ENCODE results near the gene BAIAP3.
"Not testable (repeated sequence)": the region's sequence is repeated elsewhere in the genome, so short reads cannot be mapped to it uniquely, and the experiment has no call there.

Gene BAIAP3, protein sequence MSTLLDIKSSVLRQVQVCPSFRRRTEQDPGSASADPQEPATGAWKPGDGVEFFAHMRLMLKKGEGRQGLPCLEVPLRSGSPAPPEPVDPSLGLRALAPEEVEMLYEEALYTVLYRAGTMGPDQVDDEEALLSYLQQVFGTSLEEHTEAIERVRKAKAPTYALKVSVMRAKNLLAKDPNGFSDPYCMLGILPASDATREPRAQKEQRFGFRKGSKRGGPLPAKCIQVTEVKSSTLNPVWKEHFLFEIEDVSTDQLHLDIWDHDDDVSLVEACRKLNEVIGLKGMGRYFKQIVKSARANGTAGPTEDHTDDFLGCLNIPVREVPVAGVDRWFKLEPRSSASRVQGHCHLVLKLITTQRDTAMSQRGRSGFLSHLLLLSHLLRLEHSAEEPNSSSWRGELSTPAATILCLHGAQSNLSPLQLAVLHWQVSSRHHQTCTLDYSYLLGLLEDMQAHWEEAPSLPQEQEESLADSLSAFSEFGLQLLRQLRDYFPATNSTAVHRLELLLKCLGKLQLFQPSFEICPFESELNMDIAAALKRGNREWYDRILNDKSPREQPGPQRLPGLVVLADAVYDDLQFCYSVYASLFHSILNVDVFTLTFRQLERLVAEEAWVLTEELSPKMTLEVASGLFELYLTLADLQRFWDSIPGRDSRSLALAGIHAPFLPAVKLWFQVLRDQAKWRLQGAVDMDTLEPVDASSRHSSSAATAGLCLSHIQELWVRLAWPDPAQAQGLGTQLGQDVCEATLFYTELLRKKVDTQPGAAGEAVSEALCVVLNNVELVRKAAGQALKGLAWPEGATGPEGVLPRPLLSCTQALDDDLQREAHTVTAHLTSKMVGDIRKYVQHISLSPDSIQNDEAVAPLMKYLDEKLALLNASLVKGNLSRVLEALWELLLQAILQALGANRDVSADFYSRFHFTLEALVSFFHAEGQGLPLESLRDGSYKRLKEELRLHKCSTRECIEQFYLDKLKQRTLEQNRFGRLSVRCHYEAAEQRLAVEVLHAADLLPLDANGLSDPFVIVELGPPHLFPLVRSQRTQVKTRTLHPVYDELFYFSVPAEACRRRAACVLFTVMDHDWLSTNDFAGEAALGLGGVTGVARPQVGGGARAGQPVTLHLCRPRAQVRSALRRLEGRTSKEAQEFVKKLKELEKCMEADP

DNA sequence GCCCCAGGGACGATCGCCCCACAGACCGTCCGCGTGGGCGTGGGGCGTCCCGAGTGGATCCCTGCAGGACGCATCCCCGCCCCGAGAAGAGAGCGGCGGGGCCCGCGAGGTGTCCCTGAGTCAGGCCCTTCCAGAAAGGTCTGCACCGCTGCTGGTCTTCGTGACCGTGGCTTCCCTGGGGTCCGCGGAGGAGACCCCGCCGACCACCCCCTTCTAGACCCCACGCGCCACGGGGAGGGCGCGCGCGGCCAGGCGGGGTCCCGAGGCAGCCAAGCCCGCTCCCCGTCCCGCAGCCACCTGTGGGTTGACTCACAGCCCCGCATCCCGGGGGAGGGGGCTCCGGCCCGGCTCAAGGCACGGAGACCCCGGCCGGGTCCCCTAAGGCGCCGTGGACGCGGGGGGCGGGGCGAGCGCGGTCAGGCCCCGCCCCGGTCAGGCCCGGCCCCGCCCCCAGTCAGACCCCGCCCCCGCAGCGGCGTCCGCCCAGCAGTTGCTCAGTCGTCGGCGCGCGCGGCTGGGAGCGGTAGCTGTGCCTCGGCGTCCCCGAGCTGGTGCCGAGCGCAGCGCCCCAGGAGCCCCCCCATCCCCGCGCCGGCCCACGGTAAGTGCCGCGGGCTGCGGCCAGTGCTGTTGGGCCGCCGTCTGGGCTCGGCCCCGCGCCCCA, at the start of gene BAIAP3:
TSS of gene BAIAP3 (plus strand) at position 497 of the 664 bp plus-strand sequence. CDS start 4,905 bp downstream, outside the sequence.
- no peak for DNase-seq (ENCODE audit: low spot score)

DNA sequence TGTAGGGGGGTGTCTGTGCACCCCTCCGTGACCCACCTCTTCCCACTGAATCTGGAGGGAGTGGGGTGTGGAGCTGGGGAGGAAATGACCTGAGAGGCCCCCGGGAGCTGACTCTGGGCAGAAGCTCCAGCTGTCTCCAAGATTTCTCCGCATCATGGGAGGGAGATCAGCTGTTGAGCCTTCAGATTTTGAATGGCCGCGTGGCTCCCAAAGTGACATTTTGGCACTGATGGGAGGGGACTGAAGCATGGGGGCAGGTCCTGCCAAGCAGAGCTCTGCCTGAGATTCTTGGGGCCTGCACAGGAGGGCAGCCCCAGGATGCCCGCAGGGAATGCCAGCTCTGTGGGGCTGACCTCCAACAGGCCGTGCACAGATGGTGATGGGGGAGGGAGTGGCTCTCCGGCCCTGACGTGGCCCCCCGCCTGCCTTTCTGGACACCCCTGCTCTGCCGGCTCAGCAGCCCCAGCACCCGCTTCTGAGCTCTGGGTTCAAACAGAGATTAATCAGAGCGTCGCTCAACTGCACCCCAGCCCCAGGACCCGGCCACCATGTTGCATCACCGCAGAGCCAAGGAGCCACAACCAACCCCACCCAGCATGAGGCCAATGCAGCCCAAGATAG, 49.3 kb upstream of the BAIAP3 start:
- DNase-seq (ENCODE audit: low spot score), result no peak

DNA sequence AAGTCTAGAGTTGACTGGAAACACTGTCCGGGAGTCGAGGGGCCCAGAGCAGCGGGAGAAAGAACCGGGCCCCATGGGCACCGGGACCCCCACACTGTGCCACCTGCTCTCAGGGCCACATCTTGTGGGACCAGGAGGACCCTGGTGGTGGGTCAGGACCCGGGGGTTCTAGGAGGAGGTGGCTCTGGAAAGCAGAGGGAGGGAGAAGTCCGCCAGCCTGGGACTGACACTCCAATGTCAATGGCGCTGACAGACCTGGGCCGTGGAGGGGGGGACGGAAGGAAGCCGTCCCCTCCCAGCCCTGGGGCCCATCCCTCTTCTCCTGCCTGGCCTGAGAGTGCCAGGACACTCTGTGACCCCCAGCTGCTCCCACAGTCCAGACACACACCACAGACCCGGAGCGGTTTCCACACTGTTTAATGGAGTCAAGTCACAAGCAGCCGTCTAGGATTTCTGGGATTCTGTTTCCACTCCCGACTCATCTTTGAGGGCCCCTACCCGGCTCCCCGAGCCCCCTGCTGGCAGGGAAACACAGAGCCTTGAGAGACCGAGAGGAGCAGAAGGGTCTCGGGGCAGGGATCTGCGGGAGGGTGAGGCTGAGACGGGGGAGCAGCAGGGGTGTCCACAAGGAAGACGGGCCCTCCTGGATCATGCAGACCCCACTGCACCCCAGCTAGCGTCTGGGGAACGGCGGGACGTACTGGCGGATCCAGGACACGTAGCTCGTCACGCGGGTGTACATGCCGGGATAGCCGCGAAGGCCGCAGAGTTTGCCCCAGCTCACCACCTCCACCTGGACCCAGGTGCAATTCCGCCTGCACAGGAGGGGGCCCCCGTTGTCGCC, 47.6 kb upstream of the BAIAP3 start:
- no peak for DNase-seq (ENCODE audit: low spot score)

DNA sequence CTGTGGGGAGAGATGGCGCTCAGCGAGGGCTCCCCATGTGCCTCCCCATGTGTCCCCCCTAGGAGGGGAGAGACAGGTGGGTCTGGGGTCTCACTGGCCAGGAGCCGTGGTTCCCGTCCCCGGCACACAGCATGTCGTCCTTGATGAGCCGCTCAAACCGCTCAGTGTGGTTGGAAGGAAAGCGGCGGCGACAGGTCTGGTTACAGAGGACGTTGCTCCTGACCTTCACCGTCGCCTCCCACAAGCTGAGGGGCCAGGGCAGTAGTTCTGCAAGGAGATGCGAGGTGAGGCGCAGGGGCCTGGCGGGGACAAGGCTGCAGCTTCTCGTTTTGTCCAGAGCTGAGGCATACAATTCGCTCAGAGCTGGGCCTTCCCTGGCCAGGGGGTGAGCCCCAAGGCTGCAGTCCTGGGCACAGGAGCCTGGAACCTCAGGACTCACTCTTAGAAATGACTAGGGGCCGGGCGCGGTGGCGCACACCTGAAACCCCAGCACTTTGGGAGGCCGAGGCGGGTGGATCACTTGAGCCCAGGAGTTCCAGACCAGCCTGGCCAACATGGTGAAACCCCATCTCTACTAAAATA, 46.8 kb upstream of the BAIAP3 start:
- DNase-seq (ENCODE audit: low spot score), result no peak

DNA sequence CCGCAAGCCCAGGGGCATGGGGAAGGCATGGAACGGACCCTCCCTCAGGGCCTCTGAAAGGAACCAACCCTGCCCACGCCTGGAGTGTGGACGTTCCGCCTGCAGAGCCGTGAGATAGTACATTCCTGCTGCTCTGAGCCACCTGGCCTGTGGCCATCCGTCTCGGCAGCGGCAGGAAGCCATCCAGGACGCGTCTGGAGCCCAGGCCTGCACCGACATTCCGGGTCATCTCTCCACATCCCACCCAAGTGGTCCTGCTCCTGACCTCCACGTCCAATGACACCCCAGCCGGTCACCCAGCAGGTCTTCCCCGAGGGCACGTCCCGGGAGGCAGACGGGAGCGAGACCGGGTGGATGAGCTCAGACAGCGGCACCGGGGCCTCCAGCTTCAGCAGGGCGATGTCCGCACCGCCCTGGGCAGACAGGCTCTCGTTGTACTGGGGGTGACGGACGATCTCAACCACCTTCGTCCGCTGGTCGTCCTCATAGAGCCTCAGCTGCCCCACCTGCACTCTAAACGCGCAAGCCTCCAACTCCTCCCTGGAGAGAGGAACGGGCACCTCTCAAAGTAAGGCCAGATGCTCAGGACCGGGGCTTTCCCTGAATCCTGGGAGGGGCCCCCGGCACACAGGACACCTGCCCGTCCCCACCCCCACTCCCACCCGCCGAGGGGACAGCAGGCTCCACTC, 45.3 kb upstream of the BAIAP3 start:
- no peak for DNase-seq (ENCODE audit: low spot score)

DNA sequence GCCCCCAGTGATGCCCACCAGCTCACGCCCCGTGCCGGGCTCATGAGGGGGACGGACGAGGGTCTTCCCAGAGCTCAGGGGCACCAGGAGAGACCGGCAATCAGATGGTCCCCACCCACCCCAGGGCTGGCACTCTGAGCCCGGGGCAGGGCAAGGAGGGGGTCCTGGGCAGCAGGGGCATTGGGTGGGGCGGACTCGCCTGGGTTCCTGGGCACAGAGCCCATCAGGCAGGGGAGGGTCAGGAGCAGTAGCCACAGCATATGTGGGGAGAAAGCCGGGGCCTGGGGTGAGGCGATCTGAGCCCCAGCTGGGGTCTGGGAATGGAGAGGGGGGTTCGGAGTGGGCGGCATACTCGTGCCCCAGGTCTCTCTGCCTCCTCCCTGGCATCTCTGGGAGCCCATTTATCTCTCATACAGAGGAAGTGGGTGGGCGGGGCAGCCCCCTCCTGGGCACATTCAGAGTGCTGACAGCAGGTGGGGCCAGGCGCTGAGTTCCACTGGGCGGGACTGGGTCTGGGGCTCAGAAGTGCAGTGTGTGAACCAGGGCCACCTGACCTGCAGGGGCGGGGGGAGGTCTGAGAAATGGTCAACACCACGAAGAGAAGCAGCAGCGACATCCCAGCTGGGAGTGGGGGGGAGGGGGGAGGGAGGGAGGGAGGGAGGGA, 44.5 kb upstream of the BAIAP3 start:
- DNase-seq (ENCODE audit: low spot score), result no peak

DNA sequence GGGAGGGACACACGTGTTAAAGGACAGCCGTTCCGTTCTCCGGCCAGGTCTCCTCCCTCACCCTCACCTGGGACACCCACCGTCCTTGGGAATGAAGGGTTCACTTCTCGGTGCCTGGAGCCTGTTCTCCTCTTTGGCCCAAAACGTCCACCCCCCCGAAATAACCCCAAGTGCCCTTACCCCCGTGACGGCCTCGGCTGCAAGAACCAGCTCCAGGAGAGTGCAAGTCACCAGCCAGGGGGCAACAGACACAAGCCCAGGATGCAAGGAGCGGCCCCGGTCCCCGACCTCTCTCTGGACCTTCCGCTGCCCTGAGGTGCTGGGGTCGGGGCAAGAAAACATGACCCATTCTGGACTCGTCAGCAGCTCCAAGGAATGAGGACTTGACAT, 44.0 kb upstream of the BAIAP3 start:
- no peak for DNase-seq (ENCODE audit: low spot score)

DNA sequence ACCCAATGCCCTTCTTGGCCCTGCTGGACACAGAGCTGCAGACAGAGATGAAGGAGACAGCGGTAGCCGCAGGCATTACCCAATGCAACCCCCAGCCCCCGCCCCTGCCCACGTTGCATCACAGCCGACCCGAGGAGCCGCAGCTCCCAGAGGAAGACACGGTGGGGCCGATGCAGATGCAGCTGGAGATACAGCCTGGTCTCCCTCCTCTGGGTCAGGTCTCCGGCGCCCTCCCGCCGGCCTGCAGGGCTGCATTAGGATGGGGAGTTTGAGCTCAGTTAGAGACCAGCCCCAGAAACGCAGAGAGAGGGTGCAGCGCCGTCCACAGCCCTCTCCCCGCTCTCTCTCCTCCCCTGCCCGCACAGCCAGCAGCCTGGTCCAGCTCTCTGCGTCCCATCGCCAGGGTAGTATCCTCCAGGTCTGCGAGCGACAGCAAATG, 43.4 kb upstream of the BAIAP3 start:
- no peak for DNase-seq (ENCODE audit: low spot score)

DNA sequence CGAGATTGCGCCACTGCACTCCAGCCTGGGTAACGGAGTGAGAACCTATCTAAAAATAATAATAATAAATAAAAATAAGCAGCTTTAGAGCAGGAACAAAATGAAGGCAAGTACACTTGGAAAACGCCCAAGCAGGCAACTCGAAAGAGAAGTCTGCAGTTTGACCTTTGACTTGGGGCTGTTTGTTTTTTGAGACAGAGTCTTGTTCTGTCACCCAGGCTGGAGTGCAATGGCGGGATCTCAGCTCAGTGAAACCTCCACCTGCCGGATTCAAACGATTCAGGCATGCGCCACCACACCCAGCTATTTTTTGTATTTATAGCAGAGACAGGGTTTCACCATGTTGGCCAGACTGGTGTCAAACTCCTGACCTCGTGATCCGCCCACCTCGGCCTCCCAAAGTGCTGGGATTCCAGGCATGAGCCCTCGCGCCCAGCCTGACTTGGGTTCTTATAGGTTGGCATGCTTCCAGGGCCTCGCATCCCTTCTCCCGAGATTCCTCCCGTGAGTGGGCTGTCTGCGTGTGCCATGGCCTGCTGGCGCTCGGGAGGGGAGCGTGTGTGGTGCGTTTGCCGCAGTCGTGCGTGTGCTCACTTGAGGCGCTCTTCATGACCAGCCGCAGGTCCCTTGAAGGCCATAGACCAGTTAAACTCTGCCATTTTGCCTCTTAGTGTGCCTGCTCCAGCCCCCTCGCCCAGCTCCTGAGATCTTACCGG, 42.4 kb upstream of the BAIAP3 start:
- DNase-seq (ENCODE audit: low spot score), result no peak

DNA sequence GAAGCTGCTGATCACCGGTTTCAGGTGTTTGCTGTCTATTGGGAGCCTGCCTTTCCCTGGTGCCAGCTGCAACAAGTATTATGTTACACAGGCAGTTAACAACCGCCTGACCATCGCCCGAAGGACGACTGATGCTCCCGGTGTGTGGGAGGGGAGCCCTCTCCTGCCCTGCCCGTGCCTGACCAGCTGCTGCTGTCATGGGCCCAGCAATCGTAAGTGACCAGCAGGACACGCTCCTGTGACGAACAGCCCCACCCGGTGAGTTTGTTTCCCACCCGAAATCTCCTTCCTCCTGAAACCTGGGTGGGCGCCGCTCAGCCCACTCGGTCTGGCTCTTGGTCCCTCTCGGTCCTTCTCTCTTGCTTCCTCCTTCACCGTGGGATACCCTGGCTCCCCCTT, 41.9 kb upstream of the BAIAP3 start:
- no peak for DNase-seq (ENCODE audit: low spot score)

DNA sequence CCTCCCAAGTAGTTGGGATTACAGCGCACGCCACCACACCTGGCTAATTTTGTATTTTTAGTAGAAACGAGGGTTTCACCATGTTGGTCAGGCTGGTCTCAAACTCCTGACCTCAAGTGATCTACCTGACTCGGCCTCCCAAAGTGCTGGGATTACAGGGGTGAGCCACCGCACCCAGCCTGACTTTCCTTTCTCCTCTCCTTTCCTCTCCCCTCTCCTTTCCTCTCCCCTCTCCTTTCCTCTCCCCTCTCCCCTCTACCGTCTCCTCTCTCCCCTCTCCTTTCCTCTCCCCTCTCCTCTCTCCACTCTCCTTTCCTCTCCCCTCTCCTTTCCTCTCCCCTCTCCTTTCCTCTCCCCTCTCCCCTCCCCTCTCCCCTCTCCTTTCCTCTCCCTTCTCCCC, 41.2 kb upstream of the BAIAP3 start:
- DNase-seq (ENCODE audit: low spot score), result not testable (repeated sequence)

DNA sequence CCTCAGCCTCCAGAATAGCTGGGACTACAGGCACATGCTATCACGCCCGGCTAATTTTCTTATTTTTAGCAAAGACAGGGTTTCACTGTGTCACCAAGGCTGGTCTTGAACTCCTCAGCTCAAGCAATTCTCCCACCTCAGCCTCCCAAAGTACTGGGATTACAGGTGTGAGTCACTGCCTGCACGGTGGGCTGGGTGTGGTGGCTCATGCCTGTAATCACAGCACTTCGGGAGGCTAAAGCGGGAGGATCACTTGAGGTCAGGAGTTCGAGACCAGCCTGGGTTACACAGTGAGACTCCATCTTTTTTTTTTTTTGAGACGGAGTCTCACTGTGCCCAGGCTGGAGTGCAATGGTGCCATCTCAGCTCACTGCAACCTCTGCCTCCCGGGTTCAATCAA, 40.6 kb upstream of the BAIAP3 start:
- not testable (repeated sequence) for DNase-seq (ENCODE audit: low spot score)

DNA sequence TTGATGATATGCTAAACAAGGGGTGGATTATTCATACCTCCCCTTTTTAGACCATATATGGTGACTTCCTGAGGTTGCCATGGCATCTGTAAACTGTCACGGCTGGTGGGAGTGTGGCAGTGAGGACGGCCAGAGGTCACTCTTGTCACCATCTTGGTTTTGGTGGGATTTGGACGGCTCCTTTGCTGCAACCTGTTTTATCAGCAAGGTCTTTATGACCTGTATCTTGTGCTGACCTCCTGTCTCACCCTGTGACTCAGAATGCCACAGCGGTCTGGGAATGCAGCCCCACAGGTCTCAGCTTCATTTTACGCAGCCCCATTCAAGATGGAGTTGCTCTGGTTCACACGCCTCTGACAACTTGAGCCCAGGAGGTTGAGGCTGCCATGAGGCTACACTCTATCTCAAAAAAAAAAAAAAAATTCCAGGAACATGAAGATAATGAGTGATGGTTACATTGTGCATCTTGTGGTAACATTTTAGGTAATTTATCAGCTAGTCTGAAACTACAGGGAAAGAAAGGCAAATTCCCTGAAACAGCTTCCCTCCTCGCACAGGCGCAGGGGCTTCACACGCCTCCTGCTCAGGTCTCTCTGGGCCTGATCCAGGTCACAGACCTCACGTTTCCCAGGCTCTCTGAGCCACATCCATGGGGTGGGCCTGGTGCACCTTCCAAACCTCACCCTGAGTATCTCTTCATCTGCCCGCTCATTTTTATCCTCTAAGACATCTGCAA, 39.4 kb upstream of the BAIAP3 start:
- no peak for DNase-seq (ENCODE audit: low spot score)

DNA sequence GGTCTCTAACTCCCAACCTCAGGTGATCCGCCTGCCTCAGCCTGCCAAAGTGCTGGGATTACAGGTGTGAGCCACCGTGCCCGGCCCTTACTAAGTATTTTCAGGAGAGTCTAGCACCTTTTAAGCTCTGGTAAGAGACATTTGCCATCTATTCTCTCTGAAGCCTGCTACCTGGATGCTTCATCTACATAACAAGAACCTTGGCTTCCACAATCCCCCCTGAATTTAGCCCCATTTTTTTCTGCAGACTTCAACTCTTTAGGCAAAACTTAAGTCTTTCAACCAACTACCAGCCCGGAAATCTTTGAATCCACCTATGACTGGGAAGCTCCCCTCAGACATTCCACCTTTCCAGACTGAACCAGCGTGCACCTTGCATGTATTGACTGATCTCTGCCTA, 38.0 kb upstream of the BAIAP3 start:
- no peak for DNase-seq (ENCODE audit: low spot score)

DNA sequence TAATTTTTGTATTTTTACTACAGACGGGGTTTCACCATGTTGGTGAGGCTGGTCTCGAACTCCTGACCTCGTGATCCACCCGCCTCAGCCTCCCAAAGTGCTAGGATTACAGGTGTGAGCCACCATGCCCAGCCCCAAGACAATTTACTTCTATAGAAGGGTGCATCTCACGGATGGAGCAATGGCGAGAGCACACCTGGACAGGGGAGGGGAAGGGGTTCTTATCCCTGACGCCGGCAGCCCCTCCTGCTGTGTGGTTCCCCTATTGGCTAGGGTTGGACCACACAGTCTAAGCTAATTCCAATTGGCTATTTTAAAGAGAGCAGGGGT, 36.8 kb upstream of the BAIAP3 start:
- DNase-seq (ENCODE audit: low spot score), result not testable (repeated sequence)

DNA sequence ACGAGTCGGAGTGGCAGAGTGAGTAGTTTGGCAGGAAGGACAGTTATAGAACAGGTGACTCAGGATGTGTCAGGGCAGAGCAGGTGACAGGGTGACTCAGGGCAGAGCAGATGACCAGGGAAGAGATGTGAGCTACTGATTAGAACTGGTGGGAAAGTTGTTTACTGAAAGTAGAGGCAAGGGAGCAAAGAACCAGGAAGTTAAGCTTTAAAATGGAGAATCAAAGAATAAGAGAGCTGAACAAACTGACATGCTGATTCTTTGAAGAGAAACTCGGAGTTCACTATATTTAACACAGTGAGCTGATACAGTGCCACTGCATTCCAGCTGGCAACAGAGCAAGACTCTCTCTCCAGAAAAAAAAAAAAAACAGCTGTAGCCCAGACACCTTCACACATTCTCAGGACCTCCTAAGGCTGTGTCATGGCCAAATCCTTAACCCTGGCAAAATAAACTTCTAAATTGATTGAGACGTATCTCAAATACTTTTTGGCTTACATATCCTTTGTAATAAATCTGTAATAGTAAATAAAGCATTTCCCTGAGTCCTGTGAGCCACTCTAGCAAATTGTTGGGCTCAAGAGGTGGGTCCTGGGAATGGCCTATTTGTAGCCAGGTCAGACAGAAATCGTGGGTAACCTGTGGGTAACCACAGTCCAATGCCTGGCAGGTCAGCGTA, 36.3 kb upstream of the BAIAP3 start:
- DNase-seq (ENCODE audit: low spot score), result no peak

DNA sequence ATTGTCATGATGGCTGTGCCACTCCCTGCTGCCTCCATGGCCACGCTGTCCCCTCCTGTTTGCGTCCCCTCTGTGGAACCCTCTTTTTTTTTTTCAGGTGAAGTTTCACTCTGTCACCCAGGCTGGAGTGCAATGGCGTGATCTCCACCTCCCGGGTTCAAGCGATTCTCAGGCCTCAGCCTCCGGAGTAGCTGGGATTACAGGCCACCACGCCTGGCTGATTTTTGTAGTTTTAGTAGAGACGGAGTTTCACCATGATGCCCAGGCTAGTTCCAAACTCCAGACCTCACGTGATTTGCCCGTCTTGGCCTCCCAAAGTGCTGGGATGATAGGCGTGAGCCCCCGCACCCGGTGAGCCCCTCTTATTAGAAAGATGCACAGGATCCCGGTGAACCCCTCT, 35.0 kb upstream of the BAIAP3 start:
- DNase-seq (ENCODE audit: low spot score), result no peak

Measured in putamen (tissue), 1 donor.